ENCODE measurements around the gene SENP1. TPM values are rescaled to one million over a fixed set of nuclear protein-coding genes. Genes with fewer than 3 reads are reported as not detected.

Gene SENP1
- total RNA-seq, 1 experiment from 2014 or later = 16.3 TPM

- Histone ChIP-seq H3K27me3 (no peaks in the 10 kb centered on the region), H3K4me3 (no peak overlapping the region), H3K36me3 (no peaks in the 10 kb centered on the region), H3K9me3 (no peaks in the 10 kb centered on the region)
- DNase-seq = no peak
Measured at GRCh38 chr12:48032597-48032996, 73.3 kb downstream of the SENP1 start.

DNA sequence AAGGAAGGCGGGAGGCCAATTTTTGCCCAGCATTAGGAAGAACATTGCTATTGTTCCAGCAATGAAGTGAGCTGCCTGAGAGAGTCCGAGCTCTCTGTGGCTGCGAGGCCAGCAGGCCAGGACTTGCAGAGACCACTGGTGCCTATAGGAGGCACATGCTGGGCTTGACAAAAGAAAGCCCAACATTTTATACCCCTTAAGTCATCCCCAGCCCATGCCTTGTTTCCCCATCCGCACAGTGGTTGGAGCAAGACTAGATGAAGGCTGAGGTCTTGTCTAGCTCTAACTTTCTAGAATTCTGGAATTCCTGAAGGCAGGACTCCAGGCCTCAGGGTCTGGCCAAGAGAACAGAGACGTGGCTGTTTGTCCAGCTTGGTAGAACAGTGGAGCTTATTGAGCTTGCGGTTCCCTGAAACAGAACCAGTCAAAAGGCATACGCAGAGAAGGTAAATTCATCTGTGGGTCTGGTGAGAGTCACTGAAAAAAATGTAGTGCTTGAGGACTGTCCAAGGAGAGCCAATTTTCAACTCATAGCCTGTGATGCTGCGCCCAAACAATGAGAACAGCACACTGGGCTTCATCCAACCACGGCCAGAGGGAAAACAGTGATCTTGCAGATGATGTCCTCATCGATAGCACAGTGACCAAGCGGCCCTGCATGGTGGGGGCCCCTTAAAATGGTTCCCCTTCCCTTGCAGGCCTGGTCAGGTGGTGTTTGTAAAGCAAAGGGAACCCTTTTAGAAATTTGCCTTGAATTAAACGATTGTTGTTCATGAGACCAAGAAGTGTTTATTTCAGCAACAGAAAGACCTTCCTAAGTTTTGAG lies 74.5 kb downstream of the SENP1 start:
- no peak for DNase-seq
- no peaks in the 10 kb centered on the region for H3K27me3 ChIP-seq
- no peaks in the 10 kb centered on the region for H3K9me3 ChIP-seq
- no peaks in the 10 kb centered on the region for H3K36me3 ChIP-seq
- H3K4me3 ChIP-seq = no peak overlapping the region

GRCh38 chr12:48030173-48030650 lies 75.7 kb downstream of the SENP1 start:
- H3K4me3 ChIP-seq = no peak overlapping the region
- no peaks in the 10 kb centered on the region for H3K27me3 ChIP-seq
- no peaks in the 10 kb centered on the region for H3K9me3 ChIP-seq
- no peaks in the 10 kb centered on the region for H3K36me3 ChIP-seq
- no peak for DNase-seq

GRCh38 chr12:48029491-48030172 lies 76.2 kb downstream of the SENP1 start:
- DNase-seq = no peak
- Histone ChIP-seq H3K27me3 (no peaks in the 10 kb centered on the region), H3K4me3 (no peak overlapping the region), H3K36me3 (no peaks in the 10 kb centered on the region), H3K9me3 (no peaks in the 10 kb centered on the region)

DNA sequence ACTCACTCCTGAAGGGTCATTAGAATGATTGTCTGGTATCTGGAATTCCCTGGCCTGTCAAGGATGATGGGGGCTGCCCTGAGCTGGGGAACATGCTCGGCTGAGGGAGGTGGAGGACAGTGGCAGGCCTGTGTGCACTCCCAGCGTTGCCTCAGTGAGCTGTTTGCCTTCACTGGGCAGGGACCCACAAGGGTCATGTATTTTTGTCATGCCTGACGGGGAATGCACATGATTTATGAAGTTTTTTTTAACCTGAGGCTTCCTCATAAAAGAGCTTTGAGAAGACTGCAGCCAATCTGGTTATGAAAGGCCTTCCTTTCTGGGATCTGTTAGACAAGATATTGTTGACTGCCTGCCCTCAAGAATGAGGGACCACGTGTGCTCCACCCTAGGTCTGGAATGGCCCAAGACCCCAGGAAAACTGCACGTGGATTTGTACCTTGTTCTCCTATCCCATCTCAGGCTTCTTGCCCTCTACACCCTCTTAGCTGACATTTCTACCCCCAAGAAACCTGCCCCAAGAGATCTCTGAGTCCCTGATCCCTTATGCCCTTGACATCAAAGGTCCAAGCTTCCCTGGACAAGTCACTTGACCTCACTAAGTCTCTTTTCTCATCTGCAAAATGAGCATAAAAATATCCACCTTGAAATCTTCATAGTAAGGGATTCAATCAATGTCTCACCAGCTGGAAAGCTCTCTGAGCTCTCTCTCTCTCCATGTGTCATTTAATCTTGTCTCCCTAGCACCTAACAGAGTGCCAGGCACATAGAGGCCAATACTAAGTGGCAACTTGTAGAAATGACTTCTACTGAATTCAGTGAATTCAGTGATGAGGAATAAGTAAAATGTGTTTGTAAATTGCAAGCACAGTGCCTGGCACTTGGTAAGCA lies 77.1 kb downstream of the SENP1 start:
- H3K9me3 ChIP-seq = no peaks in the 10 kb centered on the region
- no peak for DNase-seq
- no peaks in the 10 kb centered on the region for H3K36me3 ChIP-seq
- no peaks in the 10 kb centered on the region for H3K27me3 ChIP-seq
- H3K4me3 ChIP-seq = no peak overlapping the region

DNA sequence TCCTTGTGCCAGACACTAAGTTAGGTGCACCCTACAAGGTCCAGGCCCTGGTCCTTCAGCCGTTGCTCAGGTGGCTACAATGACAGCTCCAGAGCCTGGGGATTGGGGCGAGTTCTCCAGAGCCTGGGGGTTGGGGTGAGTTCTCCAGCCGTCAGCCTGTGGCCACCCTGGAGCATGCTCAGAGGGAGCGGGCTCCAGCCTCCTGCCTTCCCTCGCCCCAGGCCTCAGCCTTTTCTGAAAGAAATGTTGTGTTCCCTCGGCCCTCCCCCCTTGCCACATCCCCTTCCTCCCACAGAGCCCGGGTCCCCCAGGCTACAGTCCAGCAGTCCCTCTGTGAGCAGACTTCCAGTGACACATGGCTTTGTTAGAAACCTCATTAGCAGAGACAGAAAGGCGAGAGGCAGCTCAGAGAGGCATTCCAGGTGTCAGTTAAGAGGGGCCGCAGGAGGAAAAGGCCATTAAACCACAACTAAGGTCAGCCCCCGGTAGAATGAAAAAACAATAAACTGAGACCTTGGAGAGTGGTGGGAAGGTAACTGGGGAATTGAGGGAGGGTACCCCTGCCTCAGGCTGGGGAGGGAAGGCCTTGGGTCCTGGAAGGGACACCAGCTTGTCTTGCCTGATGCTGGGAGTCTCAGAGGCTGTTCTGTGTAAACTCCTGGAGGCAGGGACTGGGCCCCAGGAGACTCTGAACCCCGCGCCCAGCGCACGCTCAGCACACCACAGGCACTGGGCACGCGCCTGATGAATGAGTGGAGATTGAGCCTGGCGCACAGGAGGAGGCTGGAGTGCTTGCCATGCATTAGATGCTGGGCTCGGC lies 78.5 kb downstream of the SENP1 start:
- 0 out of 2 replicates have a peak, but pooled peaks cover 2% of the 10 kb centered on the region for H3K27me3 ChIP-seq
- no peak overlapping the region for H3K4me3 ChIP-seq
- no peak for DNase-seq
- H3K36me3 ChIP-seq = no peaks in the 10 kb centered on the region
- no peaks in the 10 kb centered on the region for H3K9me3 ChIP-seq

- DNase-seq = no peak
- no peaks in the 10 kb centered on the region for H3K36me3 ChIP-seq
- H3K27me3 ChIP-seq = 0 out of 2 replicates have a peak, but pooled peaks cover 2% of the 10 kb centered on the region
- no peak overlapping the region for H3K4me3 ChIP-seq
- H3K9me3 ChIP-seq = no peaks in the 10 kb centered on the region
Measured at GRCh38 chr12:48026060-48026827, 79.6 kb downstream of the SENP1 start.

- Histone ChIP-seq H3K9me3 (no peaks in the 10 kb centered on the region), H3K36me3 (no peaks in the 10 kb centered on the region), H3K4me3 (no peak overlapping the region), H3K27me3 (0 out of 2 replicates have a peak, but pooled peaks cover 2% of the 10 kb centered on the region)
- no peak for DNase-seq
Measured at GRCh38 chr12:48025281-48025680, 80.6 kb downstream of the SENP1 start.

- no peaks in the 10 kb centered on the region for H3K9me3 ChIP-seq
- H3K4me3 ChIP-seq = no peak overlapping the region
- no peak for DNase-seq
- H3K27me3 ChIP-seq = peaks cover 4% of the 10 kb centered on the region; the same call in 1 of the 2 replicates
- no peaks in the 10 kb centered on the region for H3K36me3 ChIP-seq
Measured at GRCh38 chr12:48024735-48025134, 81.1 kb downstream of the SENP1 start.

DNA sequence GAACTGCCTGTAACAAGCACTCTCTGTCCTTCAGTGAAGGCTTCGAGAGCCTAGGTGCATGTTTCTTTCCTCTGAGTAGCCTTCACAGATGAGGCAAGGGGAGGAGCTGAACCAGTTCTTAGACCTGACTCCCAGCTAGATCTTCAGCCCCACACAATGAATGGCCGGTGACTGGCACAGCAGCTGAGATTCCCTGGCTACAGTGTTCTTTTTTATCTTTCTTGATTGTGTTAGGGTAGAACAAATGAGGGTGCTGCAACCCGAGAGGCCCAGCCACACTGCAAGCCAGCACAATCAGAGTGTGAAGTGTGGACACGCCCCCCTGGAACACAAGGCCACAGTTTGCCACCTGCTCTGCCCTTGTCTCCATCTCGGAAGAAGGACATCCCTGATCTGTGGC lies 82.5 kb downstream of the SENP1 start:
- Histone ChIP-seq H3K36me3 (no peaks in the 10 kb centered on the region), H3K9me3 (no peaks in the 10 kb centered on the region), H3K27me3 (peaks cover 14% of the 10 kb centered on the region), H3K4me3 (no peak overlapping the region)
- DNase-seq = no peak

DNA sequence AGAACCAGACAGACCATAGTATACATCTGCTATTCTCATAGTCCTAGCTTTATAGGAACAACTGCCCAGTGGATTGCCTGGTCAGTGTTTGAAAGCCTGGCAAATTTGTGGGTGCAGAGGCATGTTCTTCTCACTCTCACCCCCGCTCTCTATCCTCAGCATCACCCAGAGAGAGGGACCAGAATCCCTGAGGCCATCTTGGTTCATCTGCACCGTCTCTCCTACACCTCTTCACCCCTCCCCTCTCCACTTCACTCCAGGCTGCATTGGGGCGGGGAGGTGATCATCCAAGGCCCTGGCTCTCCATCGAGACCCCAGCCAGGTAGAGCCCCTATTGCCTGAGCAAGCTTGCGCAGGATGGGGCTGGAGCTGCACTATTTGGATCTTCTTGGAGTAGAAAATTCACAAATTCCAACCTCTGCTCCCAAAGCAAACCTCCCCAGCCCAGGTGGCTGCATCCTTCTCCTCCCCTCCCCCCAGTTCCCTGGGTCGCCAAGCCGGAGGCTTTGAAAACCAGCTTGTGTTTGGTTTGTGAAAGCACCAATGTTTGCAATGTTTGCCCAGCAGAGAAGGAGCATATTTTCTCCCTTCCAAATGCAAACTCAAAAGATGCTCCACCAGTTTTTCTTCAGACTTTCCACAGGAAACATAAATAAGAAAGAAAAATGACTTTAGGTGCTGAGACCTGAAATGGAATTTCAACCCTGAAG lies 83.0 kb downstream of the SENP1 start:
- Histone ChIP-seq H3K9me3 (no peaks in the 10 kb centered on the region), H3K36me3 (no peaks in the 10 kb centered on the region), H3K27me3 (peaks cover 15% of the 10 kb centered on the region), H3K4me3 (no peak overlapping the region)
- DNase-seq = no peak

GRCh38 chr12:48022180-48022521 lies 83.7 kb downstream of the SENP1 start:
- Histone ChIP-seq H3K9me3 (no peaks in the 10 kb centered on the region), H3K4me3 (no peak overlapping the region), H3K36me3 (no peaks in the 10 kb centered on the region), H3K27me3 (peaks cover 15% of the 10 kb centered on the region)
- no peak for DNase-seq

- H3K27me3 ChIP-seq = peaks cover 15% of the 10 kb centered on the region
- DNase-seq = peak; percentile 43
Measured at GRCh38 chr12:48021485-48022179, 84.2 kb downstream of the SENP1 start.

DNA sequence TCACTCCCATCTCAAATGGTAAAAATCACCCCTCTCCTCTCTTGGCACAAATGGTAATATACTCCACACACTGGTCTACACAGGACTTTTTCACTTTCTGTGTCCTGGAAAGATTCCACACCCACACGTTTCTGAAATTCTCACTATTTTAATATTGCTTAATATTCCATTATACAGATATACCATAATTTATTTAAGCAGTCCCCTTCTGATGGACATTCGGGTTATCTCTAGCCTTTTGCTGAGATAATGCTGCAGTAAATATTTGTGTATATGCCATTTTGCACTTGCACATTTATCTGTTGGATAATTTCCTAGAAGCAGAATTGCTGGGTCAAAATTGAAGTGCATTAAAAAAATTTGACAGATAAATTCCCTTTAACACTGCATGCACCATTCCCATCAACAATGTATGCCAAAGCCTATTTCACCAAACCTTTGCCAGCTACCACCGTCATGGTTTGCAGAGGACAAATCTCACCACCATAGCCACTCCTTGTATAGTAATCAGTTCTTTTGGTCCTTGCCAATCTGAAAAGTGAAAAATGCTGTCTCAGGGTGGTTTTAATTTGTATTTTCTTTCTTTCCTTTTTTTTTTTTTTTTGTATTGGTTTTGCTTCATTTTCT lies 86.1 kb downstream of the SENP1 start:
- no peak for DNase-seq
- H3K36me3 ChIP-seq = no peaks in the 10 kb centered on the region
- no peaks in the 10 kb centered on the region for H3K9me3 ChIP-seq
- H3K4me3 ChIP-seq = no peak overlapping the region
- peaks cover 15% of the 10 kb centered on the region for H3K27me3 ChIP-seq

More at GRCh38 chr12:48021485-48022179, 84.2 kb downstream of the SENP1 start:
- Histone ChIP-seq H3K9me3 (no peaks in the 10 kb centered on the region), H3K4me3 (no peak overlapping the region), H3K36me3 (no peaks in the 10 kb centered on the region)
